Fibroblast of lung (primary cell): ENCODE data around the gene ROBO1. TPM values are rescaled to one million over a fixed set of nuclear protein-coding genes. Genes with fewer than 3 reads are reported as not detected.

Source experiments
- DNase-seq, 2 donors: peaks; one replicate each; pipeline versions ENCODE4 v3.0.0 to v3.0.0-alpha.2; 2010; ENCODE audit warnings: low read depth in 2 of 2
- H2AFZ ChIP-seq: 2 replicates; pipeline ENCODE4 v1.5.1; 2012; ENCODE audit warnings: low read length, control low read depth, inconsistent platforms
- H3K27ac ChIP-seq: 2 replicates; pipeline ENCODE4 v1.5.1; 2011; ENCODE audit warnings: low read length, control low read depth; ENCODE audit not compliant: insufficient read depth
- H3K27me3 ChIP-seq: 2 replicates; pipeline ENCODE4 v1.5.1; 2011; ENCODE audit warnings: mild to moderate bottlenecking, low read length; ENCODE audit not compliant: control insufficient read depth, insufficient read depth
- H3K36me3 ChIP-seq: 2 replicates; pipeline ENCODE4 v1.5.1; 2011; ENCODE audit warnings: low read length; ENCODE audit not compliant: control insufficient read depth, insufficient read depth
- H3K4me1 ChIP-seq: 2 replicates; pipeline ENCODE4 v1.5.1; 2011; ENCODE audit warnings: low read length; ENCODE audit not compliant: control insufficient read depth, insufficient read depth; ENCODE audit errors: extremely low read depth
- H3K4me2 ChIP-seq: 2 replicates; pipeline ENCODE4 v1.5.1; 2011; ENCODE audit warnings: low read length, control low read depth; ENCODE audit not compliant: insufficient read depth; ENCODE audit errors: extremely low read depth
- H3K4me3 ChIP-seq, 4 experiments: fragments of 200-600 bp in 1 of 4; sonication (generic) in 1 of 4; replicated peaks in 1 of 4; 2 replicates each; pipeline ENCODE4 v1.5.1; 2011 to 2016; ENCODE audit warnings: low read length in 4 of 4, low read depth in 3 of 4, mild to moderate bottlenecking in 3 of 4, control low read depth in 2 of 4, inconsistent platforms in 1 of 4, mixed read lengths in 1 of 4; ENCODE audit not compliant: insufficient read depth in 1 of 4; ENCODE audit errors: control extremely low read depth in 1 of 4
- H3K79me2 ChIP-seq: 2 replicates; pipeline ENCODE4 v1.5.1; 2012; ENCODE audit warnings: mild to moderate bottlenecking, low read length, inconsistent platforms; ENCODE audit not compliant: control insufficient read depth, insufficient read depth
- H3K9ac ChIP-seq: 2 replicates; pipeline ENCODE4 v1.5.1; 2011; ENCODE audit warnings: mild to moderate bottlenecking, low read length, control low read depth; ENCODE audit not compliant: insufficient read depth
- H3K9me3 ChIP-seq: 2 replicates; pipeline ENCODE4 v1.5.1; 2012; ENCODE audit warnings: low read depth, low read length; ENCODE audit not compliant: control insufficient read depth, insufficient read depth
- H4K20me1 ChIP-seq: 2 replicates; pipeline ENCODE4 v1.5.1; 2011; ENCODE audit warnings: low read length; ENCODE audit not compliant: control insufficient read depth, insufficient read depth; ENCODE audit errors: extremely low read depth
- EZH2 ChIP-seq: IDR thresholded peaks from 2 replicates; pipeline ENCODE4 v1.5.1; 2012; ENCODE audit warnings: low read length, control low read depth, mild to moderate bottlenecking; ENCODE audit errors: missing control alignments
- polyA plus RNA-seq, 2 donors: library from polyadenylated mRNA; depleted of rRNA in 1 of 2; stranded (reverse) in 1 of 2; unstranded in 1 of 2; fragments of >200 nt; gene quantifications; 2 replicates each; pipeline ENCODE4 v1.2.1, GENCODE V29; 2011 to 2012; ENCODE audit warnings: missing spikeins in 1 of 2
- total RNA-seq: library from RNA; depleted of rRNA; stranded (reverse); fragments of >200 nt; gene quantifications from 2 replicates; pipeline ENCODE4 v1.2.1, GENCODE V29; 2014
- TF ChIP-seq, protein P1 (sequence below), 2 donors: IDR thresholded peaks in 1 of 2; conservative IDR thresholded peaks in 1 of 2; 1 replicate in 1 of 2; 2 replicates in 1 of 2; pipeline ENCODE4 v1.5.1; 2011 to 2012; ENCODE audit warnings: low read length in 2 of 2, control low read depth in 1 of 2, inconsistent platforms in 1 of 2, low read depth in 1 of 2, mild to moderate bottlenecking in 1 of 2

The ROBO1 gene
- total and polyA plus RNA-seq, 2 donors (not counting 1 experiment from before 2014, with no cell fraction given) = 53.8 to 104 TPM

DNA sequence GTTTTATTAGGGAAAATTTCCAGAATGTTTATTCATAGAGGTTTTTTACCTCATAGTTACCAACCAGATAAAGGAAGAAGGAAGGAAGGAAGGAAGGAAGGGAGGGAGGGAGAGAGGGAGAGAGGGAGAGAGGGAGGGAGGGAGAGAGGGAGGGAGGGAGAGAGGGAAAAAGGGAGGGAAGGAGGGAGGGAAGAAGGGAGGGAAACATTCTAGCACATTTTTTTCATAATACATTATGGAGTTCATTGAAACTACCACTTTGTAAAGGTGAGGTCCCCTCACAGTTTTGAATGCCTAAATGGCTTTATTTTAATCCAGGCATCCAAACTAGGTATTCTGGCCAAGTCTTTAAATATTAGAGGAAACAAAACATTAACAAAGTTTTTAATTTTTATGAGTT, 1049.1 kb downstream of the ROBO1 start:
- no peak for TF ChIP-seq EZH2
- TF ChIP-seq, protein P1, sequence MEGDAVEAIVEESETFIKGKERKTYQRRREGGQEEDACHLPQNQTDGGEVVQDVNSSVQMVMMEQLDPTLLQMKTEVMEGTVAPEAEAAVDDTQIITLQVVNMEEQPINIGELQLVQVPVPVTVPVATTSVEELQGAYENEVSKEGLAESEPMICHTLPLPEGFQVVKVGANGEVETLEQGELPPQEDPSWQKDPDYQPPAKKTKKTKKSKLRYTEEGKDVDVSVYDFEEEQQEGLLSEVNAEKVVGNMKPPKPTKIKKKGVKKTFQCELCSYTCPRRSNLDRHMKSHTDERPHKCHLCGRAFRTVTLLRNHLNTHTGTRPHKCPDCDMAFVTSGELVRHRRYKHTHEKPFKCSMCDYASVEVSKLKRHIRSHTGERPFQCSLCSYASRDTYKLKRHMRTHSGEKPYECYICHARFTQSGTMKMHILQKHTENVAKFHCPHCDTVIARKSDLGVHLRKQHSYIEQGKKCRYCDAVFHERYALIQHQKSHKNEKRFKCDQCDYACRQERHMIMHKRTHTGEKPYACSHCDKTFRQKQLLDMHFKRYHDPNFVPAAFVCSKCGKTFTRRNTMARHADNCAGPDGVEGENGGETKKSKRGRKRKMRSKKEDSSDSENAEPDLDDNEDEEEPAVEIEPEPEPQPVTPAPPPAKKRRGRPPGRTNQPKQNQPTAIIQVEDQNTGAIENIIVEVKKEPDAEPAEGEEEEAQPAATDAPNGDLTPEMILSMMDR (conservative IDR thresholded peaks at IDR 0.05 in 1 of 2, IDR thresholded peaks at IDR 0.05 in 1 of 2; ENCODE audit: low read depth in 1 of 2, low read length in 2 of 2) = no peak
- Histone ChIP-seq H2AFZ (no peak overlapping the region), H3K79me2 (no peaks in the 10 kb centered on the region), H3K27ac (no peak overlapping the region), H3K9ac (no peak overlapping the region), H3K36me3 (no peaks in the 10 kb centered on the region), H3K27me3 (no peaks in the 10 kb centered on the region), H3K4me2 (no peak overlapping the region), H3K4me1 (no peaks in the 10 kb centered on the region), H3K9me3 (no peaks in the 10 kb centered on the region), H4K20me1 (no peaks in the 10 kb centered on the region), H3K4me3 (no peak overlapping the region)
- DNase-seq = no peak

DNA sequence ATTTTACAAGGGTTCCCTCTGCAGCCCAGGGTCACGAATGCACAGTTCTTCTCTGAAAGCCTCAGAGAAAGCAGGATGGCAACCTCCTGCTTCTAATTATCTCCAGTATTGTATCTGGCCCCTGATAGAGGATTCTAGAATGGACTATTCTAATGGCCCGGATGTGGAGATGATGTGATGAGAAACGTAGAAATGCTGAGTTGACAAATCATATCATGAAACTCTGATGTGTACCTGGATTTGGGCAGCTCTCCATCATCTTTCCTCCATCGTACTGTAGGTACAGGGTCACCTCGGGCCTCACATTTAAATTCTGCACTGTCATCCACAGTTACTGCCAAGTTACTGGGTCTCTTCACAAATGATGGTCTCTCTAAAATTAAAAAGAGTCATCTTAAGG, 1050.8 kb downstream of the ROBO1 start:
- Histone ChIP-seq H3K4me2 (no peak overlapping the region), H2AFZ (no peak overlapping the region), H3K9me3 (no peaks in the 10 kb centered on the region), H4K20me1 (no peaks in the 10 kb centered on the region), H3K79me2 (no peaks in the 10 kb centered on the region), H3K36me3 (no peaks in the 10 kb centered on the region), H3K4me3 (no peak overlapping the region), H3K9ac (no peak overlapping the region), H3K4me1 (no peaks in the 10 kb centered on the region), H3K27me3 (no peaks in the 10 kb centered on the region), H3K27ac (no peak overlapping the region)
- TF ChIP-seq EZH2 = no peak
- TF ChIP-seq, protein P1 (conservative IDR thresholded peaks at IDR 0.05 in 1 of 2, IDR thresholded peaks at IDR 0.05 in 1 of 2; ENCODE audit: low read depth in 1 of 2, low read length in 2 of 2) = no peak
- DNase-seq = no peak

DNA sequence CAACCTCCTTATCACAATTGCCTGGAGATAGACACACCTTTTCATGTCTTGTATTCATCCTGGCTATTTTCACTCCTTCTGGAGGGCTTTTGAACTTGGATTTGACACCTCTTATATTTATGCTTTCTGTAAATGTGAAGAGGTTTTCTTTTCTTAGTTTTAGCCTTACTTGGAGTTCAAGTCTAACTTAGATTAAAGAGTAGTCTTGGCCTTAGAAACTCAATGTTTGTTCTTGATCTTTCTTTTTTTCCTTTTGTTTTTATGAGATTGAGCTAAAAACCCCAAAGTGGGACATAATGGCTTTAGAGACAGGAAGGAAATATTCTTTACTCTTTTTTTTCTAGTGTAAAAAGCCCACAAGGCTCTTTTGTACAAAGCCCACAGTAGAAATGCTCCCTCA, 1054.9 kb downstream of the ROBO1 start:
- Histone ChIP-seq H3K27me3 (no peaks in the 10 kb centered on the region), H3K79me2 (no peaks in the 10 kb centered on the region), H3K4me2 (no peak overlapping the region), H3K4me3 (no peak overlapping the region), H3K27ac (no peak overlapping the region), H3K36me3 (no peaks in the 10 kb centered on the region), H3K9me3 (no peaks in the 10 kb centered on the region), H3K9ac (no peak overlapping the region), H2AFZ (no peak overlapping the region), H4K20me1 (no peaks in the 10 kb centered on the region), H3K4me1 (no peaks in the 10 kb centered on the region)
- TF ChIP-seq EZH2 = no peak
- TF ChIP-seq, protein P1 (conservative IDR thresholded peaks at IDR 0.05 in 1 of 2, IDR thresholded peaks at IDR 0.05 in 1 of 2; ENCODE audit: low read depth in 1 of 2, low read length in 2 of 2) = no peak
- DNase-seq = no peak
